ENCODE data around the gene LRRC2. TPM values are rescaled to one million over a fixed set of nuclear protein-coding genes. Genes with fewer than 3 reads are reported as not detected.

LRRC2 gene
- total and polyA plus RNA-seq, 2 of the 13 experiments (the other 11 are each of a cell fraction or from before 2014, with no cell fraction given): 0.27 to 0.58 TPM

DNA sequence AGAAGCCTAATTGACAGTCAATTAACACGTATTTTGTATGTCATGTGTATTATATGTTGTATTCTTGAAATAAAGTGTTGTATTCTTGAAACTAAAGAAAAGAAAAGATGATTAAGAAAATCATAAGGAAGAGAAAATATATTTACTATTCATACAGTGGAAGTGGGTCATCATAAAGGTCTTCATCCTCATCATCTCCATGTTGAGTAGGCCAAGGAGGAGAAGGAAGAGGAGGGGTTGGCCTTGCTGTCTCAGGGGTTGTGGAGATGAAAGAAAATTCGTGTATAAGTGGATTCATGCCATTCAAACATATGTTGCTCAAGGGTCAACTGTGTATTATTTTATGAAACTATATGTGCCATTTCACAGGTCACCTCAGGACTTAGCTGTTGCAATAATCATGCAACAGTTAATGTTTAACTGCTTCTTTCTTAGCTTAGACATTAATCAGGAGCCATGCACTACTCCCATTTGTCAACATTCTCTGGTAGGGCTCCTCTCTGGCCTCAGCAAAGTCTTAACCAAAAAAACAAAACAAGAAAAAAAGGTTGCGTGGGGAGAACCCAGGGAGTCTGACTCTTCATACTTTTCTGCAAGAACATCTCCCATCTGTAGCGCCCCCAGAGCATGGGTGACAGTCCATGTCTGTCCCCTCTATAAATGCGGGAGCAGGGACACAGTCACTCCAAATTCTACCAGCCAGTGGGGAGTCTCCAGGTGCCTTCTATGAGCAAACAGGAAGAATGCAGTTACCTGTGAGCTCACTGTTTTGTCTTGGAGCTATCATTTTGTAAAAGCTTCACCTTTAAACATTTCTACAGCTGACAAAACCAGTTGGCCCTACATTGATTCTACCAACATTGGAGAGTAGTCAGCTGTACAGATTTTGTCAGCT is 19.9 kb upstream of the LRRC2 start (continued):
- TF ChIP-seq, protein P1, sequence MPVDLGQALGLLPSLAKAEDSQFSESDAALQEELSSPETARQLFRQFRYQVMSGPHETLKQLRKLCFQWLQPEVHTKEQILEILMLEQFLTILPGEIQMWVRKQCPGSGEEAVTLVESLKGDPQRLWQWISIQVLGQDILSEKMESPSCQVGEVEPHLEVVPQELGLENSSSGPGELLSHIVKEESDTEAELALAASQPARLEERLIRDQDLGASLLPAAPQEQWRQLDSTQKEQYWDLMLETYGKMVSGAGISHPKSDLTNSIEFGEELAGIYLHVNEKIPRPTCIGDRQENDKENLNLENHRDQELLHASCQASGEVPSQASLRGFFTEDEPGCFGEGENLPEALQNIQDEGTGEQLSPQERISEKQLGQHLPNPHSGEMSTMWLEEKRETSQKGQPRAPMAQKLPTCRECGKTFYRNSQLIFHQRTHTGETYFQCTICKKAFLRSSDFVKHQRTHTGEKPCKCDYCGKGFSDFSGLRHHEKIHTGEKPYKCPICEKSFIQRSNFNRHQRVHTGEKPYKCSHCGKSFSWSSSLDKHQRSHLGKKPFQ (CRISPR knock-in tag; IDR thresholded peaks at IDR 0.05; ENCODE audit: insufficient replicate concordance): no peak
- TF ChIP-seq MED1 (CRISPR knock-in tag; IDR thresholded peaks at IDR 0.05) (peak; percentile 93), STAG1 (CRISPR knock-in tag; IDR thresholded peaks at IDR 0.05) (no peak), GATA4 (IDR thresholded peaks at IDR 0.05; ENCODE audit: borderline replicate concordance, low read depth) (no peak), PRPF4 (IDR thresholded peaks at IDR 0.05; ENCODE audit: low read depth, low read length, poor library complexity, severe bottlenecking) (no peak), HNF4G (IDR thresholded peaks at IDR 0.05; ENCODE audit: borderline replicate concordance, low read depth, low read length) (no peak), HNF4G (CRISPR knock-in tag; IDR thresholded peaks at IDR 0.05; ENCODE audit: borderline replicate concordance, low read depth) (no peak), ZNF510 (CRISPR knock-in tag; IDR thresholded peaks at IDR 0.05; ENCODE audit: low read depth) (no peak), CREB1 (IDR thresholded peaks at IDR 0.05) (no peak), CREB1 (CRISPR knock-in tag; IDR thresholded peaks at IDR 0.05) (0 out of 2 replicates have a peak, but pooled peaks have one; percentile 44), KLF16 (CRISPR knock-in tag; IDR thresholded peaks at IDR 0.05) (no peak), HOXA5 (CRISPR knock-in tag; IDR thresholded peaks at IDR 0.05) (peak; percentile 87; the same call in 1 of the 2 replicates), ZNF670 (CRISPR knock-in tag; IDR thresholded peaks at IDR 0.05; ENCODE audit: borderline replicate concordance) (no peak), SNAI1 (CRISPR knock-in tag; IDR thresholded peaks at IDR 0.05; ENCODE audit: borderline replicate concordance) (no peak), IRF2 (CRISPR knock-in tag; IDR thresholded peaks at IDR 0.05) (no peak), ZBTB1 (CRISPR knock-in tag; IDR thresholded peaks at IDR 0.05; ENCODE audit: borderline replicate concordance) (no peak), ZNF614 (CRISPR knock-in tag; IDR thresholded peaks at IDR 0.05; ENCODE audit: borderline replicate concordance) (0 out of 2 replicates have a peak, but pooled peaks have one; percentile 42), PHF21A (CRISPR knock-in tag; IDR thresholded peaks at IDR 0.05) (peak; percentile 45; the same call in 1 of the 2 replicates)
- TF ChIP-seq, protein P2, sequence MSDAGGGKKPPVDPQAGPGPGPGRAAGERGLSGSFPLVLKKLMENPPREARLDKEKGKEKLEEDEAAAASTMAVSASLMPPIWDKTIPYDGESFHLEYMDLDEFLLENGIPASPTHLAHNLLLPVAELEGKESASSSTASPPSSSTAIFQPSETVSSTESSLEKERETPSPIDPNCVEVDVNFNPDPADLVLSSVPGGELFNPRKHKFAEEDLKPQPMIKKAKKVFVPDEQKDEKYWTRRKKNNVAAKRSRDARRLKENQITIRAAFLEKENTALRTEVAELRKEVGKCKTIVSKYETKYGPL (CRISPR knock-in tag; IDR thresholded peaks at IDR 0.05): no peak
- TF ChIP-seq, protein P3, sequence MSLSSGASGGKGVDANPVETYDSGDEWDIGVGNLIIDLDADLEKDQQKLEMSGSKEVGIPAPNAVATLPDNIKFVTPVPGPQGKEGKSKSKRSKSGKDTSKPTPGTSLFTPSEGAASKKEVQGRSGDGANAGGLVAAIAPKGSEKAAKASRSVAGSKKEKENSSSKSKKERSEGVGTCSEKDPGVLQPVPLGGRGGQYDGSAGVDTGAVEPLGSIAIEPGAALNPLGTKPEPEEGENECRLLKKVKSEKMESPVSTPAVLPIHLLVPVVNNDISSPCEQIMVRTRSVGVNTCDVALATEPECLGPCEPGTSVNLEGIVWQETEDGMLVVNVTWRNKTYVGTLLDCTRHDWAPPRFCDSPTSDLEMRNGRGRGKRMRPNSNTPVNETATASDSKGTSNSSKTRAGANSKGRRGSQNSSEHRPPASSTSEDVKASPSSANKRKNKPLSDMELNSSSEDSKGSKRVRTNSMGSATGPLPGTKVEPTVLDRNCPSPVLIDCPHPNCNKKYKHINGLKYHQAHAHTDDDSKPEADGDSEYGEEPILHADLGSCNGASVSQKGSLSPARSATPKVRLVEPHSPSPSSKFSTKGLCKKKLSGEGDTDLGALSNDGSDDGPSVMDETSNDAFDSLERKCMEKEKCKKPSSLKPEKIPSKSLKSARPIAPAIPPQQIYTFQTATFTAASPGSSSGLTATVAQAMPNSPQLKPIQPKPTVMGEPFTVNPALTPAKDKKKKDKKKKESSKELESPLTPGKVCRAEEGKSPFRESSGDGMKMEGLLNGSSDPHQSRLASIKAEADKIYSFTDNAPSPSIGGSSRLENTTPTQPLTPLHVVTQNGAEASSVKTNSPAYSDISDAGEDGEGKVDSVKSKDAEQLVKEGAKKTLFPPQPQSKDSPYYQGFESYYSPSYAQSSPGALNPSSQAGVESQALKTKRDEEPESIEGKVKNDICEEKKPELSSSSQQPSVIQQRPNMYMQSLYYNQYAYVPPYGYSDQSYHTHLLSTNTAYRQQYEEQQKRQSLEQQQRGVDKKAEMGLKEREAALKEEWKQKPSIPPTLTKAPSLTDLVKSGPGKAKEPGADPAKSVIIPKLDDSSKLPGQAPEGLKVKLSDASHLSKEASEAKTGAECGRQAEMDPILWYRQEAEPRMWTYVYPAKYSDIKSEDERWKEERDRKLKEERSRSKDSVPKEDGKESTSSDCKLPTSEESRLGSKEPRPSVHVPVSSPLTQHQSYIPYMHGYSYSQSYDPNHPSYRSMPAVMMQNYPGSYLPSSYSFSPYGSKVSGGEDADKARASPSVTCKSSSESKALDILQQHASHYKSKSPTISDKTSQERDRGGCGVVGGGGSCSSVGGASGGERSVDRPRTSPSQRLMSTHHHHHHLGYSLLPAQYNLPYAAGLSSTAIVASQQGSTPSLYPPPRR (CRISPR knock-in tag; IDR thresholded peaks at IDR 0.05; ENCODE audit: borderline replicate concordance): no peak
- TF ChIP-seq, protein P4, sequence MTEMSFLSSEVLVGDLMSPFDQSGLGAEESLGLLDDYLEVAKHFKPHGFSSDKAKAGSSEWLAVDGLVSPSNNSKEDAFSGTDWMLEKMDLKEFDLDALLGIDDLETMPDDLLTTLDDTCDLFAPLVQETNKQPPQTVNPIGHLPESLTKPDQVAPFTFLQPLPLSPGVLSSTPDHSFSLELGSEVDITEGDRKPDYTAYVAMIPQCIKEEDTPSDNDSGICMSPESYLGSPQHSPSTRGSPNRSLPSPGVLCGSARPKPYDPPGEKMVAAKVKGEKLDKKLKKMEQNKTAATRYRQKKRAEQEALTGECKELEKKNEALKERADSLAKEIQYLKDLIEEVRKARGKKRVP (CRISPR knock-in tag; IDR thresholded peaks at IDR 0.05): peak in 1 of 2 experiments; percentile 98; a peak in 2 of 4 replicates

All from HepG2 (cell line).